HG02852 (cell line): ENCODE data around the gene PPIL4.
A peak's percentile ranks its signal among the peaks of the same experiment; 100 is the strongest.

ENCODE experiments used
- ATAC-seq: cut with Tn5 transposase; IDR thresholded peaks from one replicate; pipeline ENCODE4 v1.9.1; 2021; ENCODE audit warnings: mild to moderate bottlenecking, moderate library complexity; ENCODE audit not compliant: unreplicated experiment

Gene PPIL4

DNA sequence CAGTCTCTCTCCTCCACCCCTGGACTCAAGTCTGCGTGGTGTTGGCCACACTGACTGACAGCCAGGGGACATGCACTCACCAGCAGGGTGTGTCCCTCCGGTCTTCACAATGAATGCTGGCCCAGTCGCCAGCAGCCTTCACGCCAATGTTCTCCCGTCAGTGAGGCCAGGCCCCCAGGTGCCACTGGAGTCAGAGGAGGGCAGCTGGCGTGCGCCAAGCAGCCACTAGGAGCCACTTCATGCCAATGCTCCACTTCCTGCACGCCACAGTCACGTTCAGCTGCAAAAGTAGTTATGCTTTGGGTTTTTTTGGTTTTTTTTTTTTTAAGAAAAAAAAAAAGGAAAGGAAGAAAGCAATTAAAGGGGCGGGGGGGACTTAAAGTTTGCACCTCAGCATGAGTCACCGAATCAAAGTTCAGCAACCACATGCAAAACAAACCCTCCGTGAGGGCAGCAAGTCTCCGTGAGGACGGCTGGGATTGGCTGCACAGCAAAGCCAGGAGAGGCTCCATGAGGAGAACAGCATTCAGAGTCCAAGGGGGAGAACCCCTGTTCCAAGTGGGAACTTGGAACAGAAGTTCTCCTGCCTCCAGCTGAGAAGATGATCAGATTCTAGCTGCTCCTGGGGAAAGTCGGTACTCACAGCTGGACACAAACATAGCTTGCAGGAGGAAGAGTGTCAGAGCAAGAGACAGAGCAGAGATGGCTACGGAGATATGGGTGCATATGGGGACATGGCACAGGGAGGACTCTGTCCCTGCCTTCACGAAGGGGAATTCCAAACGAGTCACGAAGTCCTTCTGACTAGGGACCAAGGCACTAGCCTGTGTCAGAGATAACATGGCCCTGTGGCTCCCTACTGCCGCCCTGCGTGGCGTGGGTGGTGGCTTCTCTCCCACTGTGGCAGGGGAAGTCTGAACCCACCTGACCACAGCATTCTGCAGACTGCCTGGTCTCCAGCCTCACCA is 60.8 kb downstream of the PPIL4 start, which contains the start of gene ZC3H12D:
Gene ZC3H12D (minus strand): TSS at position 282 of the 968 bp plus-strand sequence. CDS start 10,471 bp downstream, outside the sequence.
- peak; percentile 36 for ATAC-seq

DNA sequence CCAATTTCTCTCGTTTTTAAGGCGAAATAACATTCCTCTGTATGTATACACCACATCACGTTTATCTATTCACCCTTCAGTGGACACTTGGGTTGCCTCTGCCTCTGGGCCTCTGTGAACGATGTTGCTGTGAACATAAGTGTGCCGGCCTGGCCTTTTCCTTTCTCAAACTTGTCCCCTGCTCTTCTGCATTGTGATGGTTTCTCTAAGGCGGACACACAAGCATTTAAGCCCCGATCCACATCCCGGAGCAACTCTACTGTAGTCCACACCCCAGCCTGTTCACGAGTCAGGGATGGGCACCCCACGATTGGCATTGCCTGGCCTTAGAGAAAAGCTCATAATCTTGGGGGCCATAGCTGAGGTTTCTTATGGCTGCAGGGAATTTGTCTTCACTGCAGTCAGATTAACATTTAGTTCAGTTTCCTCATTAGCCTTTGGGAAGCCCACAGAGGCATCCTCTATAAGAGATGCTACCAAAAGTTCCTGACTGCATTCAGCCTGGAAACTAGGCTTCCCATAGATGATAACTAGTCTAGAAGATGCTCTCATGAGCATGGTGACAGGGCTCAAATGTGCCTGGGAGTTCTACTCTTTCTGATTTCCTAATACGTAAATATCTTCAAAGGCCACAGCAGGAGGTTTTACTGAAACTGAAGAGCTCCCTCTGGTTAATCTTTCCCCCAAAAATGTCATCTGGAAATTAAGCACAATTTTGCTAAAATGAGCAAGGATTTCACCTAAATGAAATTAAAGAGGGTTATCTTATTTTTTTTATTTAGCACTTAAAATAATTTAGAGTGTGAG is 61.8 kb downstream of the PPIL4 start:
- no peak for ATAC-seq

DNA sequence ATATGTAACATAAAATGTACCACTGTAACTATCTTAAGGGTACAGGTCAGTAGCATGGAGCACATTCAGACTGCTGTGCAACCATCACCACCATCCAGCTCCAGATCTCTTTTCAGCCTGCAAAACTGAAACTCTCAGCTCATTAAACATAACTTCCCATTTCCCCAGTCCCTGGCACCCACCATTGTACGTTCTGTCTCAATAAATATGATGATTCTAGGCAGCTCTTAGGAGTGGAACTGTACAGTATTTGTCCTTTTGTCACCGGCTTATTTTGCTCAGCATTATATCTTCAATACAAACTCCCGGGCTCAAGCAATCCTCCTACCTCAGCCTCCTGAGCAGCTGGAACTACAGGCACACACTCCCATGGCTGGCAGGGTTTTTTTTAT is 62.5 kb downstream of the PPIL4 start:
- no peak for ATAC-seq

DNA sequence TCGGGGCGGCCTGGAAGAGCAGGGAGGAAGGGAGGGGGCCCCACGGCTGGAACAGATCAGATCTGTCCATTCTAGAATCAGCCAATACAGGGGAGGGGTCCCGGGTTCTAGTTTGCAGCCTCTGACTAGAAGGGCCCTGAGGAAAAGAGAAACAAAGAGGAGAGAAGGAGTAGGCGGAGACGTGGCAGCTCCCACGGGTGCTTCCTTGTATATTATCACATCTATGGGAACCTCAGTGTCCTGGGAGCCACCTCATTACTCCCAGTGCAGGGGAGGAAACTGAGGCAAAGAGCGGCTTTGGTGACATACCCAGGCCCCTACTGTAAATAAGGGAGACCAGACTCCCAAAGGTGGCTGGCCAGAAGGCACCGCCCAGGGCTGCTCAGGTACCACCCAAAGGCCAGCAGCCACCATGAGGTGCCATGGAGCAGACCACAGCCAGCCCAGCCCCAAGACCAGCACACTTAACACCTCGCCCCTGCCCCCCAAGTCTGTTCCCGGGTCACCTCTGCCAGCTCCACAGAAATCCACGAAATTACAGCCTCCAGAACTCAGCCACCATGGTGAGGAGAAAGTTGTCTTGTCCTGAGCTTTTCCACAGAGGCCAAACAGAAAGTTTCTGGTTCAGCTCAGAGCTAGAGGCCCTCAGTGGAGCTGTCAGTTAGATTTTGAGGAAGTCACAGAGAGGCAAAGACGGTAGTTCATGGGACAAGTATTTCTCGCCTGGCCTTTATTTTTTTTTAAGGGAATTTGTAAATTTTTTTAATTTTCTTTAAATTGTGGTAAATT is 63.1 kb downstream of the PPIL4 start:
- ATAC-seq: no peak

DNA sequence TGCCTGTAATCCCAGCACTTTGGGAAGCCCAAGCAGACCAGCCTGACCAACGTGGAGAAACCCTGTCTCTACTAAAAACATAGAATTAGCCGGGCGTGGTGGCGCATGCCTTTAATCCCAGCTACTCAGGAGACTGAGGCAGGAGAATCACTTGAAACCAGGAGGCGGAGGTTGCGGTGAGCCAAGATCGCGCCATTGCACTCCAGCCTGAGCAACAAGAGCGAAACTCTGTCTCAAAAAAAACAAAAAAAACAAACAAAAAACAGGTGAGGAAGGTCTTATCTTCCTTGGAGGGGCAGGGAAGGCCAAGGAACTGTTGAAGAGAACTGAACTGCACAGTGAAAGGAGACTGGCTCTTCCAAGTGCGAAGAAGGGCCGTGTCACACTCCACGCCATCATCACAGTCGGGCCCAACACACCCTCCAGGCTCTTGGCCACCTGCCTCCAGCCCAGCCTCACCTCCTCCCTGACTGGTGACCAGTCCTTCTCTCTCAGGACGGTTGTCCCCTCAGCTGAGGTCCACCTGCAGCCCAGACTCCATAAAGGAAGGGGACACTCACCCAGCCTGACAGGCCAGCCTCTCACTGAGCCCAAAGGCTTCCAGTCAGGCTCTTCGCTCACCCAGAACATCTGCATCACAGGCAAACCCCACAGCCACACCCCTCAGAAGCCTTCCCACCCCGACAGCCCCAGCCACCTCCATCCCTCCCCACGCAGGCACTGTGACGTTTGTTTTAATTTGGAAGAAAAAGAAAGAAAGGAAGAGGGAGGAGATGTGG is 65.2 kb downstream of the PPIL4 start:
- ATAC-seq: no peak

DNA sequence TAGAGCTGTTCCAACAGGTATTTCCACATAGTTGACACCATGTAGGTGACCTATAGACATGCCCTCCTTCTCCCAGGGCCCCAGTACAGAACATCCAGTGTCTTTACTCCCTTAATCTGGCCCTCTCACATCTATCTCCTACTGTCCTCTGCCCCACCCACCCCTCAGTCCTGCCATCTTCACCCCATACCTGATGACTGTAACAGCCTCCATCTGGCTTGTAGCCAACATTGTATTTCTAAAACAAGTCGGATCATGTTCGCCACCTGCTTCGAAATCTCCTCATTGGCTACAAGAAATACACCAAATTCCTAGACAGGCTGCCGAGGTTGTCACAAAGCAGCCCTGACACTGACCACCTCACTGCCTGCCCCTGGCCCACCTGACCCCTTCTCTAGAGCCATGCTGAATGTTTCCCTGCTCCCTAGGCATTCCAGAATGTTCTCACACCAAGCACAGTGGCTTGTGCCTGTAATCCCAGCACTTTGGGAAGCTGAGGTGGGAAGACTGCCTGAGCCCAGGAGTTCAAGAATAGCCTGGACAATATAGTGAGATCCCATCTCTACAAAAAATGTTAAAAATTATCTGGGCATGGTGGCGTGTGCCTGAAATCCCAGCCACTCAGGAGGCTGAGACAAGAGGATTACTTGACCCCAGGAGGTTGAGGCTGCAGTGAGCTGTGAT is 67.1 kb downstream of the PPIL4 start:
- ATAC-seq: no peak

DNA sequence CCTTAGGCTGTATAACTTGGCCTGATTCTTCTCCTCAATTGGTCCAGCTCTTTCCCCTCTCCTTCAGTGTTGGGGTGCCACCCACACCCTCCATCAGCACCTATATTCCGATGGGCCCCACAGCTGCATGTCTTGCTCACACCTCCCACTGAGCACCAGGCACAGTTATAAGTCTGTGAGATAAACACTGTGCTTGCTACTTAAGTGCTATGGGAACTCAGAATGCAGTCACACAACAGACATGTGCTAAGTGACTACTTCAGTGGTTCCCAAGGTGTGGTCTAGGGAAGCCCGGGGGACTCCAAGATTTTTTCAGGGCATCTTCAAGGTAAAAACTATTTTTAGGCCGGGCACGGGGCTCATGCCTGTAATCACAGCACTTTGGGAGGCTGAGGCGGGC is 68.3 kb downstream of the PPIL4 start:
- no peak for ATAC-seq

DNA sequence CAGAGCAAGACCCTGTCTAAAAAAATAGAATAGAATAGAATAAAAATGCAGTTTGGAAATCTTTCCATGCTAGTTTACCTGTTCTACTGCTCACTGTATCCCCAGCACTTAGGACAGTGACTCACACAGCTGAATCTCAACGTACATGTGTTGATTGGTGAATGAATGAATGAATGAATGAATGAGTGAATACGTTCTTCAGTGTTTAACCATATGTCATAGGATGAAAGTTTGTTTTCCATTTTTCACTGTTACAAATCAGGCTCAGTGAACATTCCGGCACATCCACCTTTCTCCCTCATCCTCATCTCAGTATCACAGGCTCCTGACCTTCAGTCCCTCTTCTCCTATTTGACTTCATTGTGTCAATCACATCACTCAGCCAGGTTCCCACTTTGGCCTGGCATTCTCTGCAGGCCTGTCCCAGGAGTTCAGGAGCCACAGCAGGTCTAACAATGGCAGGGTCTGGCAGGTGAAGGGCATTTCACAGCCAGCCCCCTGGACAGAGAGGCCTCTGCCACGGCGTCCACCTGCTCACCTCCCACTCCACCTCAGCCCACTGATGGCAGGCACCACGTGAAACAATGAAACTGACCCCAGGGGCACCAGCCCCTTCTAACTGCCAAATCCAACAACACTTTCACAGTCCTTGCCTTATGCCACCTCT is 68.9 kb downstream of the PPIL4 start:
- ATAC-seq: no peak

DNA sequence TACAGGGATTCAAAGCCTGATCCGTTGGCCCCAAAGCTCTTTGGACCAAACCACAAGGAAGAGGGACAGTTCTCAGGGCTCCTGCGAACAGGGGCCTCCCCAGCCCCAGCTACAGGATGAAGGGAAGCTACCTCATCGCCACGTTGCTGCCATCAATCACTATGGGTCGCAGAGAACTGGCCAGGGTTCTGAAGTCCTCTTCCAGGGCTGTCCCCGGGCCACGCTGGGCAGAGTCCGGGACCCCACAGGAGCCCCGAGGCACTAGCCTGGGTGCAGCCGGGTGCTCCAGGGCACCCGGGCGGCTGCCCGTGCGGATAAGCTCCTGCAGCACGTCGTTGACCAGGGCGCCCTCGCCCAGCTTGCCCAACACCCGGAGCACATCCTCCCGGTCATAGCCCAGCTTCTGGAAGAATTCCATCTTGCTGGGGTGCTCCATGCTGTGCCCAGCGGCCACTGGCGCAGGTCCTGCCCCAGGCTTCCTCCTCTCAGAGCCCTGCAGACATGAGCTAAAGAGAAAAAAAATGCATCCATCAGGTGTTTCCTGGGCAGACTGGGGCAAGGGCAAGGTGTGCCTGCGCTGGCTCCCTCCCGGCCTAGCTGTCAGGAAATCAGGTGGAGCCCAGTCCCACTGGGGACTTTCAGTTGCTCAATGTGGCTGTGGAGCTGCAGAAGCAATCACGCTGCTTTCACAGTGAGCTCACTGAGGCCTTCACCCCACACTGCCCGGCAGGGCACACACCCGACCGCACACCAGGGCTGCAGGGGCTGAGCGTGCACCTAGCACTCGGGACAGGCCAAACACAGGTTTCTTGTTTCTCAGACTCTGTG is 71.5 kb downstream of the PPIL4 start:
- peak; percentile 37 for ATAC-seq

DNA sequence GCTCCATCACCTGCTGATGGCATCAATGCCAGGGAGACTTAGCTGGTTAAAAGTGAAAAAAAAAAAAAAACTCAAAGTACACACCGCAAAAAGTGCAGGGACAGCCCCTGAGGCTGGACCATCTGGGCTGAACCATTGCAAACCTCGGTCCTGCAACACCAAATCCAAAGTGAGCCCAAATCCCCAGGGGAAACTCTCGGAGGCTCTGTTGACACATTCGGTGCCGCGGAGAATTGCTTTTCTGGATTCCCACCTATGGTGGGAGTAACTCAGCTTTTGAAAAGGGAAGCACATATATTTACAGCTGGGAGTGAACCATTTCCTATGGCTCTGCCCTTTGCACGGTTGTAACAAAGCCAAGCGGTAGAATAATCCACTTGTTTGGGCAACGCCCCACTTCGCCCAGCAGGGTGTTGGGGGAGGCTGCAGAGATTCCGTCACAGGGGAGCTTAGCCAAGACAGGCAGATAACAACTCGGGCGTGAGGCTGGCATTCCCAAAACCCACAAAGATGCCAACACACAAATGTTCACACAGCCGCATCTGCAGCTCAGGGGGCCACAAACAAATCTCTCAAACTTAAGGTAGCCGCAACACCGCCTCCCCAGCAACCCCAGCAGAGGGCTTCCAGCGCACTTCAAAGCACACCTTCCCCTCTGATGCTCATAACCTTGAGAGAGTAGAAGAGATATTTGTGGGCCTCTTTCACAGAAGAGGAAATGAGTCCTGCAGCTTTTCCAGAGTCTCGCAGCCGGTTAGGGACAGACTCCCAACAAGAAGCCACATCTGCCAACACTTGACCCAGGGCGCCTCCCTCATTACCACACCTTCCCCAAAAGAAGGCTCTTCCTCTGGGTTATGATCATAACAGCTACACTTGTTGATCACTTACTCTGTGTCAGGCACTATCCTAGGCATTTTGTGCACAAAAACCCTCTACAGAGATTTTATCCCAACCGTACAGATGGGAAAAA is 72.5 kb downstream of the PPIL4 start:
- no peak for ATAC-seq

DNA sequence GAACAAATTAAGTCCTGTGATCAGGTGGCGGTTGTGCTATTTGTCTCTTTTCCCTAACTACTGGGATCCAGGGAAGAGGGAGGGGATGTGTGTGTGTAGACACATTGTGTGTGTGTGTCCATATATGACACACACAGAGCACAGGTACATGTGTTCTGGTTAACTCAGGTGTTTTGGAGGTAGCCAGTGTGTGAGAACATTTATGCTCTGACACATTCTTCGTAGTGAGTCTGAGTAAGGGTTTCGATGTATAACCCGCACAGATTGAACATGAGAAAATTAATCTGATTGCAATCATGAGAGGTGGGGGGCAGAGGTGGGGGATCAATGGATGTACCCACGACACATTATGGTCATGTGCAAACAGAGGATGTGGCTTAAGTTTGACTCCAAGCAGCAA is 73.6 kb downstream of the PPIL4 start:
- no peak for ATAC-seq

DNA sequence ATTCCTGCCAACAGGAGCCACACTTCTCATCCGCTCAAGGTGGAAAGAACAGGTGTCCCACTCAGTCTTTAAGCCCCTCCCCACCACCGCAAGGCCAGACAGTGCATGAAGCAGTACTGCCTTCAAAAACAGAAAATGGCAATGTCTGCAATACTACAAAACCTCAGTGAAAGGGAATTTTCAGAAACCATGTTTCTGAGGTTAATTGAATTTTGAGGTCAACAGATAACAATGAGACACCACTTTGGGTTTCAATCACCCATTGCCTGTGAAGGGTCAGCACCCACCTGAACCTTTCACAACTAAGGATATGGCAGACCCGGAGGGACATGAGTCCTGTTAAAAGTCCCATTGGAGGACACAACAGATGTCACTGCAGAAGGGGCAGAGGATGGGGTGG is 74.0 kb downstream of the PPIL4 start:
- peak; percentile 43 for ATAC-seq

DNA sequence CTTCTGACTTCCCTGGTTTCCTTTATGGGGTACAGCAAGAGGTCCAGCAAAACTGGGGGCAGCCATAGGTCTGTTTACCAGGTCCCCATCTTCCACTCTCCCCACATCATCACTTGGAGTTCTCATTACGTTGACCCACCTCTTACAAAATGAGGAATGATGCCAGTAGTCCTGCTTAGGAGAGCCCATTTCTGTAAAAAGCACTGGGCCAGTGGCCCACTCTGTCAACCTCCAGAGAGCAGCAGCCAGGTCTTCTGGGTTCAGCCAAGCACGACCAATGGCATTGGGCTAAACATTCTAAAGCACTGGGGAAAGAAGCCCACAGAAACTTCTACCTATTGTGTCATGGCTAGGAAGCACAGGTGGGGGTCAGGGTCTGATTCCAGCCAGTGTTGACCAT is 74.9 kb downstream of the PPIL4 start:
- ATAC-seq: no peak

DNA sequence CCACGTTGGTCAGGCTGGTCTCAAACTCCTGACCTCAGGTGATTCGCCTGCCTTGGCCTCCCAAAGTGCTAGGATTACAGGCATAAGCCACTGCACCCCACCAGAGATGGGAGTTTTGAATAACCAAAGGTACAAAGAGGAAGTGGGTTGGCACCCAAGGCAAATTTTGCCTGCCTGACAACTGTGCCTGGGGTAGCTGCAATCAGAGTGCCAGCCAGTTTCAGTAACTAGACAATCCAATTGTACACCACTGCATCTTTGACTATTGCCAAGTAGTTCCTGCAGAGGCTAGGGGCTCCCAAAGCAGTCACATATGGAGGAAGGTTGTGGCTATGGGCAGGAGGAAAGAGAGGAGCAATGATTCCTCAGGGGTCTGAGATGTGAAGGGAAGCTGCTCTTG is 77.7 kb downstream of the PPIL4 start:
- ATAC-seq: peak; percentile 5

DNA sequence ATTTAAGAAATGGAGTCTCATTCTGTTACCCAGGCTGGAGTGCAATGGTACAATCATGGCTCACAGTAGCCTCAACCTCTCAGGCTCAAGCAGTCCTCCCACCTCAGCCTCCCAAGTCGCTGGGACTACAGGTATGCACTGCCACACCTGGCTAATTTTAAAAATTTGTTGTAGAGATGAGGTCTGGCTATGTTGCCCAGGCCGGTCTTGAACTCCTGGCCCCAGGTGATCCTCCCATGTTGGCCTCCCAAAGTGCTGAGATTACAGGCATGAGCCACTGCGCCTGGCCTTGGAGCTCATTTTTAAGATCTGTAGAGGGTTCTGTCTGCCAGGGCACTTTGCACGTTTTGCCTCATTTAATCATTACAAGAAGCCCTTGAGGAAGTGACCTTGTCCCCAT is 78.6 kb downstream of the PPIL4 start:
- ATAC-seq: no peak

DNA sequence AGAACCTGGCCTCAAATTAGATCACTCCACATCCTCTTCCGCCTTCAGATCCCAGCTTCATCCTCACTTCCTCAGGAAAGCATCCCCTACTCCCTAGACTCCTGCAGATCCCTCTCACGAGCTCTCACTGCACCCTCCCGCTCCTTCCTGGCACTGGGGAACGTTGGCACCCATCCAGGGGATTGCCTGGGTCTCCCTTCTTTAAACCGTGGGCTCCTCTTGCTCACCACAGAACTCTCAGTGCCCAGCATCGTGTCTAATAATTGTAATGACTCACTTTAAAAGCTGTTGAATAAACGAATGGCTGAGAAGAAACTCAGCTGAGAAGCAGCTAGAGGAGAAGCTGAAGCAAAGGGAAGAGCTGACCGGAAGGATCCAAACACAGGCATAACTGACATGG is 81.4 kb downstream of the PPIL4 start:
- no peak for ATAC-seq

DNA sequence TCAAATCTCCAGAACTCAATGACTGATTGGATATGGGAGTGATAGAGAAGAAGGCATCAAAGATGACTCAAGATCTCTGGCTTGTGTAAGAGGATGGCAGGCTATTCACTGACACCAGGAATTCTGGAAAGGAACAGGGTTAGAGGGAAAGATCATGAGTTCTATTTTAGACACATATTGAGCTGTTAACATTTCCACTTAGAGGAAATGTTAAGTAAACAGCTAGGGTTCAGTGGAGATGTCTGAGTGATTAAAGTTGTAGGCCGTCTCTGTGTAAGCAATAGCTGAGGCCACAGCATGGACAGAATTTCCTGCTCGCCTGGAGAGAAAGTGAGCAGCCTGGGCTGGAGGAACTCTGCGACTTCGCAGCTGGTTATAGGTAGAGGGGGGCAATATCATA is 82.1 kb downstream of the PPIL4 start:
- no peak for ATAC-seq
